Activated T-cell treated with anti-CD3 and anti-CD28 coated beads for 24 hours (primary cell): Measurements from ENCODE around the gene BMPR2.
"Not testable (repeated sequence)": the region's sequence is repeated elsewhere in the genome, so short reads cannot be mapped to it uniquely, and the experiment has no call there.

ENCODE experiments used
- DNase-seq: peaks from one replicate; pipeline ENCODE4 v3.0.0-alpha.2; 2020; ENCODE audit warnings: low read depth

The BMPR2 gene

DNA sequence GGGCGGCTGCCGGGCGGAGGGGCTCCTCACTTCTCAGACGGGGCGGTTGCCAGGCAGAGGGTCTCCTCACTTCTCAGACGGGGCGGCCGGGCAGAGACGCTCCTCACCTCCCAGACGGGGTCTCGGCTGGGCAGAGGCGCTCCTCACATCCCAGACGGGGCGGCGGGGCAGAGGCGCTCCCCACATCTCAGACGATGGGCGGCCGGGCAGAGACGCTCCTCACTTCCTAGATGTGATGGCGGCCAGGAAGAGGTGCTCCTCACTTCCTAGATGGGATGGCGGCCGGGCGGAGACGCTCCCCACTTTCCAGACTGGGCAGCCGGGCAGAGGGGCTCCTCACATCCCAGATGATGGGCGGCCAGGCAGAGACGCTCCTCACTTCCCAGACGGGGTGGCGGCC lies 159.2 kb downstream of the BMPR2 start:
- not testable (repeated sequence) for DNase-seq

- no peak for DNase-seq
These were observed 165.0 kb downstream of the BMPR2 start for GRCh38 chr2:202541137-202541536.

DNA sequence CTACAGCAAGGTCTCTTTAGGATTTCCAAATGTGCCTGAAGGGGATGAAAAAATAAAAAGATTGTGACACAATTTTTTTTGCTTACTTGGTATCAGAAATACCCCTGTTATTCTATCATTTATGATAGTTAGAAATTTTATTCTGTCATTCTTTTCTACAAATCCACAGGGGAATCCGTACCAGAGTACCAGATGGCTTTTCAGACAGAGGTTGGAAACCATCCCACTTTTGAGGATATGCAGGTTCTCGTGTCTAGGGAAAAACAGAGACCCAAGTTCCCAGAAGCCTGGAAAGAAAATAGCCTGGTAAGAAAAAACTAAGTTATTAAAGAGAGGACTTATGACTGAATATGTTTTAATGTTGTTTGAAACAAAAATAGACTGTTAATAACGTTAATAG lies 166.0 kb downstream of the BMPR2 start:
- DNase-seq, result no peak

- no peak for DNase-seq
These were observed 169.4 kb downstream of the BMPR2 start for GRCh38 chr2:202545523-202545922.

DNA sequence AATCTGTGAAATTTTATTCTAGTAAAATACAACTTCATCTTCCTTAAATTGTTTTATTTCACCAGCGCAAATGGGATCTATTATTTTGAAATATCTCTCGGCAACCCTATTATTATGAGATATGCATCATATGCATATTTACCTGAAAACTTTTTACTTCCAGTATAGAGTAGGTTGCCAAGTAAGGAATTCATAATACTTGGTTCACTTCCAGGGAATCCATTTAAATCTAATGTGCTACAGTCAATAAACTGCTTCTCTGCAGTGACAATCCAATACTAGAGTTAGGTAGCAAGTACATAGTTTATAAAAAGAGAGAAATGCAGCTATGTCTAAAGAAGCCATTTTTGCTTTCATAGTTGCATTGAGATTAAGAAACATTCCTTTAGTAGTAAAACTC lies 169.8 kb downstream of the BMPR2 start:
- DNase-seq, result no peak

DNA sequence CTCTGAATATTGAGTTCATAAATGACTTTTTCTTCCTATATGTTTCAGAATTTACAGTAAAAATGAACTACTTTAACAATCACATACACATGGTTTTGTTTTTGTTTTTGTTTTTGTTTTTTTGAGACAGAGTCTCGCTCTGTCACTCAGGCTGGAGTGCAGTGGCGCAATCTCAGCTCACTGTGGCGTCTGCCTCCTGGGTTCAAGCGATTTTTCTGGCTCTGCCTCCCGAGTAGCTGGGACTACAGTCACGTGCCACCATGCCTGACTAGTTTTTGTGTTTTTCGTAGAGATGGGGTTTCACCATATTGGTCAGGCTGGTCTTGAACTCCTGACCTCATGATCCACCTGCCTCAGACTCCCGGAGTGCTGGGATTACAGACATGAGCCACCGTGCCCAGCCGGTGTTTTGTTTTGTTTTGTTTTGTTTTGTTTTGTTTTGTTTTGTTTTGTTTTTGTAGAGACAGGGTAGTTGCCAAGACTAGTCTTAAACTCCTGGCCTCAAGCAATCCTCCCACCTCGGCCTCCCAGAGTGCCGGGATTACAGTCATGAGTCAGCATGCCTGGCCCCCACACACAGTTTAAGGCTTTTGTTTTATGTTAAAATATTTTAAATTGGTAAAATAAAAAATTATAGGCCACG lies 170.5 kb downstream of the BMPR2 start:
- DNase-seq, result not testable (repeated sequence)

- no peak for DNase-seq
These were observed 172.1 kb downstream of the BMPR2 start for GRCh38 chr2:202548240-202548639.

DNA sequence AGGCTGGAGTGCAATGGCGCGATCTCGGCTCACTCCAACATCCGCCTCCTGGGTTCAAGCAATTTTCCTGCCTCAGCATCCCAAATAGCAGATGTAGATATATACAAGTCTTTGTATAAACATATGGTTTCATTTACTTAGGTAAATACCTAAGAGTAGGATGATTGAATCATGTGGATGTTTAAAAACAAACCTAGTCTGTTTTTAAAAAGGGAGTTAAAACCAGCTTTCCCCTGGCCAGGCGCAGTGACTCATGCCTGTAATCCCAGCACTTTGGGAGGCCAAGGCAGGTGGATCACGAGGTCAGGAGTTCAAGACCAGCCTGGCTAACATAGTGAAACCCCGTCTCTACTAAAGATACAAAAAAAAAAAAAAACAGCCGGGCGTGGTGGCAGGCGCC lies 174.9 kb downstream of the BMPR2 start:
- not testable (repeated sequence) for DNase-seq

DNA sequence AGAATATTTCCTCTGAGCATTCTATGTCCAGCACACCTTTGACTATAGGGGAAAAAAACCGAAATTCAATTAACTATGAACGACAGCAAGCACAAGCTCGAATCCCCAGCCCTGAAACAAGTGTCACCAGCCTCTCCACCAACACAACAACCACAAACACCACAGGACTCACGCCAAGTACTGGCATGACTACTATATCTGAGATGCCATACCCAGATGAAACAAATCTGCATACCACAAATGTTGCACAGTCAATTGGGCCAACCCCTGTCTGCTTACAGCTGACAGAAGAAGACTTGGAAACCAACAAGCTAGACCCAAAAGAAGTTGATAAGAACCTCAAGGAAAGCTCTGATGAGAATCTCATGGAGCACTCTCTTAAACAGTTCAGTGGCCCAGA lies 179.2 kb downstream of the BMPR2 start:
- no peak for DNase-seq

DNA sequence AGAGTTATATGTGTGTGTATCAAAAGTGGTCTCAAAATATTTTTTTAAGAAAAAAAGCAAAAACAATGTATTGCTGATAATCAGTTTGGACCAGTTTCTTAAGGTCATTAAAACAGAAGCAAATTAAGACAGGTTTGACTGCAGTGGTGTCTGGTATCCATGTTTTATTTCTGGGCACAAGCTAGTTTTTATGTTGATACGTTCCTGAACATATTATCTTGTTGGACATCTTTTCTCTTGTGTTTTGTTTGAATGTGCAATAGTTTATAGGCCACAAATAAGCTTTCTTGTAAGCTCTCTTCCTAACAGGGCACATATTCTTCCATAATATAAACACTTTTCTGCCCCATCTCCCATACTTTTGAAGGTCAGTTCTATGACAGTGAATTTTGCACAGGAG lies 184.1 kb downstream of the BMPR2 start:
- DNase-seq, result no peak

DNA sequence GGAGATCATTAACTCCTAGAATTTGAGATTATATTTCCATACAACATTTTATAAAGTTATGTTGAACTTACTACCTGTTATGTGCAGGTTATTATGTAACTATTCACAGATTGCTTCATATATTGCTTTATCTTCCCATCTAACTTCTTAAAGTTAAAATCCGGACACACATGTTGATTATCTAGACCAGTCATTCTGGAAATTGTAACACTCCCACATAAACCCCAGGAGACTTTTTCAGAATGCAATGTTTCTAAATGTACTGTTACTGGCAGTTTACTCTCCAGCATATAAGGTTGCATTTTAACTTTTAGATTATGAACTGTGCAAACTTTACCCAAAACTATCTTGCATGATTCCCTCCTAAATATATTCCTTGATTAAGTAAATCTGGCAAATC lies 188.1 kb downstream of the BMPR2 start:
- no peak for DNase-seq

GRCh38 chr2:202566286-202566685 lies 190.2 kb downstream of the BMPR2 start:
- no peak for DNase-seq

GRCh38 chr2:202574541-202574940 lies 198.4 kb downstream of the BMPR2 start:
- DNase-seq, result no peak

DNA sequence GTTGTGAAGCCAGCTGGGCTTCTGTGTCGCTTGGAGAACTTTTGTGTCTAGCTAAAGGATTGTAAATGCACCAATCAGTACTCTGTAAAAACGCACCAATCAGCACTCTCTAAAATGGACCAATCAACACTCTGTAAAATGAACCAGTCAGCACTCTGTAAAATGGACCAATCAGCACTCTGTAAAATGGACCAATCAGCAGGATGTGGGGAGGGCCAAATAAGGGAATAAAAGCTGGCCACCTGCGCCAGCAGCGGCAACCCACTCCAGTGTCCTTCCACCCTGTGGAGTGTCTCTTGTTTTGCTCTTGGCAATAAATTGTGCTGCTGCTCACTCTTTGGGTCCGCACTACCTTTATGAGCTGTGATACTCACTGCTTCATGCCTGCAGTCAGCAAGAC lies 199.1 kb downstream of the BMPR2 start:
- DNase-seq, result not testable (repeated sequence)

DNA sequence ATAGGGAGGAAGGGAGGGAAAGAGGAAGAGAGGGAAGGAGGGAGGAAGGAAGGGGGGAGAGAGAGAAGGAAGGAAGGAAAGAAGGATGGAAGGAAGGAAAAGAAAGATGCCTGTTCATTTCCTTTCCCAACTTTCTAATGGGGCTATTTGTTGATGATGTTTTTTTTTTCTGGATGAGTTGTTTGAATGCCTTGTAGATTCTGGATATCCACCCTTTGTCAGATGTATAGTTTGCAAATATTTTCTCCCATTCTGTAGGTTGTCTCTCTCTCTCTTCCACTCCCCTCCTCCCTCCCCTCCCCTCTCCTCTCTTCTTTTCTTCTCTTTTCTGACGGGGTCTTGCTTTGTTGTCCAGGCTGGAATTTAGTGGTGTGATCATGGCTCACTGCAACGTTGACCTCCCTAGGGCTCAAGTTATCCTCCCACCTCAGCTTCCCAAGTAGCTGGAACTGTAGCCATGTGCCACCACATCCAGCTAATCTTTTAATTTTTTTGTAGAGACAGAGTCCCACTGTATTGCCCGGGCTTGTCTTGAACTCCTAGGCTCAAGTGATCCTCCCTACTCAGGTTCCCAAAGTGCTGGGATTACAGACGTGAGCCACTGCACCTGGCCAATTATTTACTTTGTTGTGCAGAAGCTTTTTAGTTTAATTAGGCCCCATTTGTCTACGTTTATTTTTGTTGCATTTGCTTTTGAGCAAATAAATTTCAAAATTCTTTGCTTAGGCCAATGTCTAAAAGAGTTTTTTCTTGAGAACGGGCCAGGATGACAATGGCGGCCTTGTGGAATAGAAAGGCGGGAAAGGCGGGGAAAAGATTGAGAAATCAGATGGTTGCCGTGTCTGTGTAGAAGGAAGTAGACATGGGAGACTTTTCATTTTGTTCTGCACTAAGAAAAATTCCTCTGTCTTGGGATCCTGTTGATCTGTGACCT lies 201.4 kb downstream of the BMPR2 start:
- no peak for DNase-seq

DNA sequence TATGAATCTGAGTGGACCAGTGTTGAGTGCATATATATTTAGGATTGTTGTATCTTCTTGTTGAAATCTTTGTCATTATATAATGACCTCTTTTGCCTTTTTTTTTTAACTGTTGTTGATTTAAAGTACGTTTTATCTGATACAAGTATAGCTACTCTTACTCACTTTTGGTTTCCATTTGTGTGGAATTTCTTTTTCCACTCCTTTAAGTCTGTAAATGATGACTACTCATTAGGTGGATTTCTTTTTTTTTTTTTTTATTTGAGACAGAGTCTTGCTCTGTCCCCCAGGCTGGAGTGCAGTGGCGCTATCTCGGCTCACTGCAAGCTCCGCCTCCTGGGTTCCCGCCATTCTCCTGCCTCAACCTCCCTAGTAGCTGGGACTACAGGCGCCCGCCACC lies 206.7 kb downstream of the BMPR2 start:
- DNase-seq, result not testable (repeated sequence)

- no peak for DNase-seq
These were observed 207.6 kb downstream of the BMPR2 start for GRCh38 chr2:202583709-202584219.

GRCh38 chr2:202588647-202589581 lies 212.8 kb downstream of the BMPR2 start:
- DNase-seq, result peak; percentile 57

GRCh38 chr2:202589582-202589949 lies 213.4 kb downstream of the BMPR2 start:
- no peak for DNase-seq

DNA sequence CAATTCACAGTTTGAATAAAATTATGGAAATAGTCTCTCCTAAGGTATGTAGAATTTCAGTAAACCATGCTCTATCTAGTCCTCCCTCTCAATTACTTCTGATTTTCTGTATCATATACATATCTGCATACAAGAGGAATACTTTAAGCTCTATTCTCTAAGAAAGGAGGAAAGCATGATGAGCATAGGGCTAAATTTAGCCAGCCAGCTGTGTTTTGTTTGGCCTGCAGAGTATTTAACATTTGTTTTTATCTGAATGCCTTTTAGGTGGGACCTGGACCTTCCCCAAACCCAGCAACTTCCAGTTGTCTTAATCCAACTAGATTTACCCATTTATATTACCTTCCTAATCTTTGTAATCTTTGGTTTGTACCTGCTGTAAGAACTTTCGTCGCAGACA lies 216.4 kb downstream of the BMPR2 start:
- no peak for DNase-seq

DNA sequence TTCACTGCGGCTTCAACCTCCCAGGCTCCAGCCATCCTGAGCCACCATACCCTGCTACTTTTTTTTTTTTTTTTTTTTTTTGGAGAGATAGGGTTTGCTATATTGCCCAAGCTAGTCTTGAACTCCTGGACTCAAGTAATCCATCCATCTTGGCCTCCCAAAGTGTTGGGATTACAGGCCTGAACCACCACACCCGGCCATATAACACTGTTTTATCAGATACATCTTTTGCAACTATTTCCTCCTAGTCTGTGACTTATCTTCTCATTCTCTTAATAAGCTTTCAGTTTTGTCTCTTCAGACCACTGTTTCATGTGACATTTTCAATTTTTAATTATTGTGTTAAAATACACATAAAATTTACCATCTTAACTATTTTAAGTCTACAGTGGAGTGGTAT lies 223.0 kb downstream of the BMPR2 start:
- DNase-seq, result no peak

GRCh38 chr2:202599911-202600310 lies 223.8 kb downstream of the BMPR2 start:
- no peak for DNase-seq
